Activated B cell treated with CpG ODN at 0.5 μM for 24 hours (primary cell): ENCODE measurements around the gene TADA3. TPM values are rescaled to one million over a fixed set of nuclear protein-coding genes. Genes with fewer than 3 reads are reported as not detected.

Experiments used
- ATAC-seq: fragments of 200-7000 bp; cut with Tn5 transposase; one replicate; pipeline ENCODE4 v1.10.0; 2021; ENCODE audit warnings: low read depth, mild to moderate bottlenecking, moderate library complexity
- CTCF ChIA-PET: fragments of 350-600 bp; sonication (Branson Sonifier 250); formaldehyde crosslinking; loops from one replicate; lab custom pipeline; 2021; ENCODE audit warnings: antibody characterized with exemption; lab: Charles Lee
- POLR2A ChIA-PET: fragments of 350-600 bp; sonication (Branson Sonifier 250); formaldehyde crosslinking; loops from one replicate; lab custom pipeline; 2021; ENCODE audit warnings: antibody characterized with exemption; lab: Charles Lee
- DNase-seq: peaks from one replicate; pipeline ENCODE4 v3.0.0; 2022
- H3K27ac Mint-ChIP-seq: one replicate; pipeline ENCODE4 v1.8.0; 2020; ENCODE audit warnings: mixed read lengths
- H3K27me3 Mint-ChIP-seq: one replicate; pipeline ENCODE4 v1.8.0; 2021; ENCODE audit warnings: mixed read lengths
- H3K36me3 Mint-ChIP-seq: one replicate; pipeline ENCODE4 v1.8.0; 2021; ENCODE audit warnings: low read depth, mixed read lengths
- H3K4me1 Mint-ChIP-seq: one replicate; pipeline ENCODE4 v1.8.0; 2021; ENCODE audit warnings: mixed read lengths
- H3K4me3 Mint-ChIP-seq: one replicate; pipeline ENCODE4 v1.8.0; 2020; ENCODE audit warnings: mild to moderate bottlenecking, mixed read lengths
- H3K9me3 Mint-ChIP-seq: one replicate; pipeline ENCODE4 v1.8.0; 2020; ENCODE audit warnings: mixed read lengths
- intact Hi-C: fragments of 100-400 bp; cut with micrococcal nuclease; formaldehyde crosslinking; loops from one replicate; pipeline ENCODE4 v1.15.1; 2024
- total RNA-seq: library from RNA; stranded (reverse); gene quantifications from 2 replicates; pipeline ENCODE4 v1.2.3, GENCODE V29; 2022
- TF ChIP-seq, protein P1 (sequence below): fragments of 200-600 bp; IDR thresholded peaks from one replicate; pipeline ENCODE4 v1.8.0; 2022; ENCODE audit warnings: antibody characterized with exemption, mild to moderate bottlenecking

The TADA3 gene
- total RNA-seq, 1 donor from 2014 or later, result 44.7 TPM

DNA sequence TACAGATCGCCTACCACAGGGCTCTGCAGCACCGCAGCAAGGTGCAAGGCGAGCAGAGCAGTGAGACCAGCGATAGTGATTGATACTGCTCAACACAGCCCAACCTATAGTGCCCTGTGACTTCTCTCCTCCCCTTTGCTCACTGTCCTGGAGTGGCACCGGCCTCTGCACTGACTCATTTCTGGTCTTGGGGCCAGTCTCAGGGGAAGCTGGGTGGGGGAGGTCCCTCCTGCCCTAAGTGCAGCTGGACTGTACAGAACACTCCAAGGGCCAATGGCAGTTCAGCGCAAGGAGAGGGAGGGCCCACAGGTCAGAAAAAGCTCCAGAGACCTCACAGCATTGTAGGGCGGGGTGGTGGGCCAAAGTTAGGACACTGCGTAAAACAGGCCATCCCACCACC is 45.0 kb downstream of the TADA3 start:
- Mint-ChIP-seq H3K4me1 (peaks cover 34% of the 10 kb centered on the region), H3K4me3 (no peak overlapping the region), H3K36me3 (peaks cover 74% of the 10 kb centered on the region), H3K27me3 (no peaks in the 10 kb centered on the region), H3K9me3 (no peaks in the 10 kb centered on the region), H3K27ac (no peak overlapping the region)
- ChIA-PET CTCF (interaction anchor here (0.6 to 1.1 kb wide), 2 partner anchors 35 to 420 kb away, joined by 3 read pairs; no protein-coding TSS in a partner anchor), POLR2A (no interaction called here)
- ATAC-seq (no peak), DNase-seq (no peak)
- intact Hi-C loops, result no loop called here
- TF ChIP-seq, protein P1, sequence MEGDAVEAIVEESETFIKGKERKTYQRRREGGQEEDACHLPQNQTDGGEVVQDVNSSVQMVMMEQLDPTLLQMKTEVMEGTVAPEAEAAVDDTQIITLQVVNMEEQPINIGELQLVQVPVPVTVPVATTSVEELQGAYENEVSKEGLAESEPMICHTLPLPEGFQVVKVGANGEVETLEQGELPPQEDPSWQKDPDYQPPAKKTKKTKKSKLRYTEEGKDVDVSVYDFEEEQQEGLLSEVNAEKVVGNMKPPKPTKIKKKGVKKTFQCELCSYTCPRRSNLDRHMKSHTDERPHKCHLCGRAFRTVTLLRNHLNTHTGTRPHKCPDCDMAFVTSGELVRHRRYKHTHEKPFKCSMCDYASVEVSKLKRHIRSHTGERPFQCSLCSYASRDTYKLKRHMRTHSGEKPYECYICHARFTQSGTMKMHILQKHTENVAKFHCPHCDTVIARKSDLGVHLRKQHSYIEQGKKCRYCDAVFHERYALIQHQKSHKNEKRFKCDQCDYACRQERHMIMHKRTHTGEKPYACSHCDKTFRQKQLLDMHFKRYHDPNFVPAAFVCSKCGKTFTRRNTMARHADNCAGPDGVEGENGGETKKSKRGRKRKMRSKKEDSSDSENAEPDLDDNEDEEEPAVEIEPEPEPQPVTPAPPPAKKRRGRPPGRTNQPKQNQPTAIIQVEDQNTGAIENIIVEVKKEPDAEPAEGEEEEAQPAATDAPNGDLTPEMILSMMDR, result no peak

DNA sequence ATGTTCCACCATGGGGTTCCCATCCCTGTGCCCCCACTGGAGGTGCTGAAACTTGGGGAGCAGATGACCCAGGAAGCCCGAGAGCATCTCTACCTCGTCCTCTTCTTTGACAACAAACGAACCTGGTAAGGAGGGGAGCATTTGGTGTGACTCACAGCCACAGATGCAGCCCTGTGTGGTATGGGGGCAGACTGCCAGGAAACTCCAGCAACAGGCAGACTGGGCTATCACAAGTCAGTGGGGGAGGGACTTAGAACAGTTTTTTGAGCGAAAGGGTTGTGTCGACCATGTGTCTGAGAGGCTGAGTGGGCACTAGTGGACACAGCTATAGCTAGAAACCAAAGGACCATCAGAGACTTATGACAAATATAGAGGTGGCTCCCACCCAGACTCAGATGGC is 45.9 kb downstream of the TADA3 start:
- TF ChIP-seq, protein P1, result no peak
- no peak overlapping the region for H3K4me3 Mint-ChIP-seq
- H3K4me1 Mint-ChIP-seq, result peaks cover 24% of the 10 kb centered on the region
- intact Hi-C loops, result no loop called here
- no peak overlapping the region for H3K27ac Mint-ChIP-seq
- no peak for ATAC-seq
- DNase-seq, result no peak
- ChIA-PET CTCF (no interaction called here), POLR2A (no interaction called here)
- no peaks in the 10 kb centered on the region for H3K9me3 Mint-ChIP-seq
- H3K27me3 Mint-ChIP-seq, result no peaks in the 10 kb centered on the region
- H3K36me3 Mint-ChIP-seq, result peaks cover 76% of the 10 kb centered on the region

DNA sequence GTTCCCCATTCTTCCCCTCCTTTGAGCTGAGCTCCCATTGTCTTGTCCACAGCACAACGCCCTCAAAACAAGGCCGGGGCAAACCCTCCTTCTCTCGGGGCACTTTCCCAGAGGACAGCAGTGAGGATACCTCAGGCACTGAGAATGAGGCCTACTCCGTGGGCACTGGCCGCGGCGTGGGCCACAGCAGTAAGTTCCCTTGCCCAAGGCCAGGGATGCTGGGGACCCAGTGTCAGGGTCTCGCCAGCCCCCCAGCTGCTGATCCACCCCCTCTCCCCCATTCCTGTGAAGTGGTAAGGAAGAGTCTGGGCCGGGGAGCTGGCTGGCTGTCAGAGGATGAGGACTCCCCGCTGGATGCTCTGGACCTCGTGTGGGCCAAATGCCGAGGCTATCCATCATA is 46.8 kb downstream of the TADA3 start:
- H3K36me3 Mint-ChIP-seq, result peaks cover 83% of the 10 kb centered on the region
- H3K27ac Mint-ChIP-seq, result no peak overlapping the region
- no peaks in the 10 kb centered on the region for H3K27me3 Mint-ChIP-seq
- H3K9me3 Mint-ChIP-seq, result no peaks in the 10 kb centered on the region
- intact Hi-C loops, result no loop called here
- CTCF ChIA-PET, result no interaction called here
- TF ChIP-seq, protein P1, result no peak
- DNase-seq (no peak), ATAC-seq (no peak)
- POLR2A ChIA-PET, result no interaction called here
- no peak overlapping the region for H3K4me3 Mint-ChIP-seq
- H3K4me1 Mint-ChIP-seq, result peaks cover 16% of the 10 kb centered on the region

DNA sequence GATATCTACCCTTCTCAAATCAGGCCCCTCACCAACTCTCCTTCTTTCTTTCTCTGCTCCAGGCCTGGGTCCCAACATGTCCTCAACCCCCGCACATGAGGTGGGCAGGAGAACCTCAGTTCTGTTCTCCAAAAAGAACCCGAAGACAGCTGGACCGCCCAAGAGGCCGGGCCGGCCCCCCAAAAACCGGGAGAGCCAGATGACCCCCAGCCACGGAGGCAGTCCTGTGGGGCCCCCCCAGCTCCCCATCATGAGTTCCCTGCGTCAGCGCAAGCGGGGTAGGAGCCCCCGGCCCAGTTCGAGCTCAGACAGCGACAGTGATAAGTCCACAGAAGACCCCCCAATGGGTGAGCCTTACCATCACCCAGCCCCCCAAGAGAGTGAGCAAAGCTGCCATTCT is 48.1 kb downstream of the TADA3 start:
- H3K27me3 Mint-ChIP-seq, result no peaks in the 10 kb centered on the region
- ChIA-PET POLR2A (no interaction called here), CTCF (no interaction called here)
- H3K27ac Mint-ChIP-seq, result no peak overlapping the region
- H3K36me3 Mint-ChIP-seq, result peaks cover 86% of the 10 kb centered on the region
- no peak for ATAC-seq
- TF ChIP-seq, protein P1, result no peak
- intact Hi-C loops, result no loop called here
- DNase-seq, result no peak
- no peak overlapping the region for H3K4me3 Mint-ChIP-seq
- H3K9me3 Mint-ChIP-seq, result no peaks in the 10 kb centered on the region
- H3K4me1 Mint-ChIP-seq, result peaks cover 3% of the 10 kb centered on the region

DNA sequence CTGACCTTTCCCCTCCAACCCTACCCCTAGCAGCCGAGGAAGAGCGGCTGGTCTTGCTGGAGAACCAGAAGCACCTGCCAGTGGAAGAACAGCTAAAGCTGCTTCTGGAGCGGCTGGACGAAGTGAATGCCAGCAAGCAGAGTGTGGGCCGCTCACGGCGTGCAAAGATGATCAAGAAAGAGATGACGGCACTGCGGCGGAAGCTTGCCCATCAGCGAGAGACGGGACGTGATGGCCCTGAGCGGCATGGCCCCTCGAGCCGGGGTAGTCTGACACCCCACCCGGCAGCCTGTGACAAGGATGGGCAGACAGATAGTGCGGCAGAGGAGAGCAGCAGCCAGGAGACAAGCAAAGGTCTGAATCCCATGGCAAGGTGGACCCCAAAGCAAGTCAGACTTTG is 48.7 kb downstream of the TADA3 start:
- H3K4me1 Mint-ChIP-seq, result no peaks in the 10 kb centered on the region
- intact Hi-C loops, result no loop called here
- POLR2A ChIA-PET, result interaction anchor here (0.8 kb wide), 1 partner anchor 347 kb away, joined by 4 read pairs; no protein-coding TSS in a partner anchor
- DNase-seq, result no peak
- TF ChIP-seq, protein P1, result no peak
- CTCF ChIA-PET, result no interaction called here
- no peak overlapping the region for H3K4me3 Mint-ChIP-seq
- no peaks in the 10 kb centered on the region for H3K9me3 Mint-ChIP-seq
- ATAC-seq, result no peak
- H3K36me3 Mint-ChIP-seq, result peaks cover 92% of the 10 kb centered on the region
- no peaks in the 10 kb centered on the region for H3K27me3 Mint-ChIP-seq
- H3K27ac Mint-ChIP-seq, result no peak overlapping the region
